Ammon's horn (tissue), 1 donor: ENCODE results near the gene DXO.
A peak's percentile ranks its signal among the peaks of the same experiment; 100 is the strongest.
"Not testable (repeated sequence)": the region's sequence is repeated elsewhere in the genome, so short reads cannot be mapped to it uniquely, and the experiment has no call there.

Source experiments
- DNase-seq: peaks from one replicate; pipeline ENCODE4 v3.0.0-alpha.2; 2016; ENCODE audit warnings: low spot score

DXO gene

GRCh38 chr6:31956796-31957195 is 15.1 kb downstream of the DXO start:
- DNase-seq: no peak

DNA sequence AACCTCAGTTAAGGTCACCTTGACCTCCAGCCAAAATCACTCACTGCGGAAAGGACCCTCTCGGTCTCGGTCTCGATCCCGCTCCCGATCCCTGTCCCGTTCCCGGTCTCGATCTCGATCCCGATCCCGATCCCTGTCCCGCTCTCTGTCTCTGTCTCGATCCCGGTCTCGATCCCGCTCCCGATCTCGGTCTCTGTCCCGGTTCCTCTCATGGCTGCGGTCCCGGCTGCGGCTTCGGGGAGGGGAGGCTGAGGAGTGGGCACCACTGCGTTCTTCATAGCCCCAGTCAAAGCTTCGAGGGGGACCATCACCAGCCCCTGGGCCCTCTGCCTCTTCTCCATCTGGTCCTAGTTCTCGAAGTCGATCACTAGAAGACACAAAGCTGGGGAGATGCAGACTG is 17.4 kb downstream of the DXO start:
- DNase-seq: no peak

- no peak for DNase-seq
Measured at GRCh38 chr6:31952890-31953289, 19.0 kb downstream of the DXO start.

GRCh38 chr6:31952140-31952805 is 19.7 kb downstream of the DXO start:
- DNase-seq: peak; percentile 66

- no peak for DNase-seq
Measured at GRCh38 chr6:31949926-31950548, 21.9 kb downstream of the DXO start.

DNA sequence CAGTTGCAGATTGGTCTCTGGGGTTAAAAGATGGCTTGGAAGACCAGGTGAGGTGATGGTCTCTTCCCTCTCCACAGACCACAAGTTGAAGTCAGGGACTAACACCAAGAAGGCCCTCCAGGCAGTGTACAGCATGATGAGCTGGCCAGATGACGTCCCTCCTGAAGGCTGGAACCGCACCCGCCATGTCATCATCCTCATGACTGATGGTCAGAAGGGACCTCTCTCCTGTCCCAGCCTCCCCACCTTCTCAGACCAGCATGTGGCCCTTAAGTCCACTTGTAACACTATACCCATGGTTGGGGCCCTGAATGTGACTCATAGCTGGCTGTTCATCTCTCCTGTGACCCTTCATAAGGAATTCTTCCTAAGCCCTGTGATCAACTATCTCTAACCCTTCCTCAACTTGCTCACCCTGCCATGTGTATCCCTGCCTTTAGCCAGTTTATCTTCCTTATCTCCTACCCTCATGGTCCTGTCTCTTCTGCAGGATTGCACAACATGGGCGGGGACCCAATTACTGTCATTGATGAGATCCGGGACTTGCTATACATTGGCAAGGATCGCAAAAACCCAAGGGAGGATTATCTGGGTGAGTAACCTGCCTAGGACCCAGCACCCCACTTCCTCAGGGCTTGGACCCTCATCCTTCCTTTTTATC is 23.1 kb downstream of the DXO start:
- no peak for DNase-seq

GRCh38 chr6:31948306-31948705 is 23.6 kb downstream of the DXO start:
- DNase-seq: no peak

GRCh38 chr6:31947864-31948263 is 24.1 kb downstream of the DXO start:
- DNase-seq: no peak

- no peak for DNase-seq
Measured at GRCh38 chr6:31947070-31947675, 24.8 kb downstream of the DXO start.

DNA sequence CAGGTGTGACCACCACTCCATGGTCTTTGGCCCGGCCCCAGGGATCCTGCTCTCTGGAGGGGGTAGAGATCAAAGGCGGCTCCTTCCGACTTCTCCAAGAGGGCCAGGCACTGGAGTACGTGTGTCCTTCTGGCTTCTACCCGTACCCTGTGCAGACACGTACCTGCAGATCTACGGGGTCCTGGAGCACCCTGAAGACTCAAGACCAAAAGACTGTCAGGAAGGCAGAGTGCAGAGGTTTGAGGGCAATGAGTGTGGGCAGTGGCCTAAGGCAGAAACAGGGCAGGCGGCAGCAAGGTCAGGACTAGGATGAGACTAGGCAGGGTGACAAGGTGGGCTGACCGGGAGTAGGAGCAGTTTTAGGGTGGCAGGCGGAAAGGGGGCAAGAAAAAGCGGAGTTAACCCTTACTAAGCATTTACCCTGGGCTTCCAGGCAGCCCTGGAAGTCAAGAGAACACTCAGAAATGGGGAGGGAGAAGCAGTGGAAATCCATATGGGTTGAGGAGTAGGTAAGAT is 25.5 kb downstream of the DXO start:
- DNase-seq: no peak

DNA sequence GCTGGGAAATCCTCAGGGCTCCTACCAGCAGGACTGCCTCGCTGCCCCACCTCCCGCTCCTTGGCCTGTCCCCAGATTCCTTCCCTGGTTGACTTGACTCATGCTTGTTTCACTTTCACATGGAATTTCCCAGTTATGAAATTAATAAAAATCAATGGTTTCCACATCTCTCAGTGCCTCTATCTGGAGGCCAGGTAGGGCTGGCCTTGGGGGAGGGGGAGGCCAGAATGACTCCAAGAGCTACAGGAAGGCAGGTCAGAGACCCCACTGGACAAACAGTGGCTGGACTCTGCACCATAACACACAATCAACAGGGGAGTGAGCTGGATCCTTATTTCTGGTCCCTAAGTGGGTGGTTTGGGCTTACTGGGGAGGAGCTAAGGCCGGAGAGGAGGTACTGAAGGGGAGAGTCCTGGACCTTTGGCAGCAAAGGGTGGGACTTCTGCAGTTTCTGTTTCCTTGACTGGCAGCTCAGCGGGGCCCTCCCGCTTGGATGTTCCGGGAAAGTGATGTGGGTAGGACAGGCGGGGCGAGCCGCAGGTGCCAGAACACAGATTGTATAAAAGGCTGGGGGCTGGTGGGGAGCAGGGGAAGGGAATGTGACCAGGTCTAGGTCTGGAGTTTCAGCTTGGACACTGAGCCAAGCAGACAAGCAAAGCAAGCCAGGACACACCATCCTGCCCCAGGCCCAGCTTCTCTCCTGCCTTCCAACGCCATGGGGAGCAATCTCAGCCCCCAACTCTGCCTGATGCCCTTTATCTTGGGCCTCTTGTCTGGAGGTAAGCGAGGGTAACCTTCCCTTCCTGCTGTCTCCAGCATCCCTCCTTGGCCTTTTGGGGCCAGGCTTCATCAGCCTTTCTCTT is 26.2 kb downstream of the DXO start, which contains the start of gene CFB:
Gene CFB (plus strand): TSS at position 589 of the 863 bp plus-strand sequence. CDS start 127 bp downstream, at position 716.
- DNase-seq: peak; percentile 17

DNA sequence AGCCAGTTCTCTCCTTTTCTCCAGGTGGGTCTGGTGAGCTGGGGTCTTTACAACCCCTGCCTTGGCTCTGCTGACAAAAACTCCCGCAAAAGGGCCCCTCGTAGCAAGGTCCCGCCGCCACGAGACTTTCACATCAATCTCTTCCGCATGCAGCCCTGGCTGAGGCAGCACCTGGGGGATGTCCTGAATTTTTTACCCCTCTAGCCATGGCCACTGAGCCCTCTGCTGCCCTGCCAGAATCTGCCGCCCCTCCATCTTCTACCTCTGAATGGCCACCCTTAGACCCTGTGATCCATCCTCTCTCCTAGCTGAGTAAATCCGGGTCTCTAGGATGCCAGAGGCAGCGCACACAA is 26.8 kb downstream of the DXO start:
- no peak for DNase-seq

DNA sequence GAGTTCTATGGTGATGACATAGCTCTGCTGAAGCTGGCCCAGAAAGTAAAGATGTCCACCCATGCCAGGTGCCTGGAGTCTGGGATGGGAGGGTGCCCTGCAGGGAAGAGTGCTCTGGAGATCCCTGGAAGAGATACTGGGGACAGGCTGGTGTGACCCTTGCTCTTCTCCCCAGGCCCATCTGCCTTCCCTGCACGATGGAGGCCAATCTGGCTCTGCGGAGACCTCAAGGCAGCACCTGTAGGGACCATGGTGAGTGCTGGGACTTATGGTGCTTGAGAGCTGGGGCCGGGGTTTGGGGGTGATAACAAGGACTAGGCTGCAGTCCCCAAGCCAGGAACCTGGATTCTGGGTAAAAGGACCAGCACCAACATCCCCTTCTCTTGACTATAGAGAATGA is 28.2 kb downstream of the DXO start:
- DNase-seq: no peak

DNA sequence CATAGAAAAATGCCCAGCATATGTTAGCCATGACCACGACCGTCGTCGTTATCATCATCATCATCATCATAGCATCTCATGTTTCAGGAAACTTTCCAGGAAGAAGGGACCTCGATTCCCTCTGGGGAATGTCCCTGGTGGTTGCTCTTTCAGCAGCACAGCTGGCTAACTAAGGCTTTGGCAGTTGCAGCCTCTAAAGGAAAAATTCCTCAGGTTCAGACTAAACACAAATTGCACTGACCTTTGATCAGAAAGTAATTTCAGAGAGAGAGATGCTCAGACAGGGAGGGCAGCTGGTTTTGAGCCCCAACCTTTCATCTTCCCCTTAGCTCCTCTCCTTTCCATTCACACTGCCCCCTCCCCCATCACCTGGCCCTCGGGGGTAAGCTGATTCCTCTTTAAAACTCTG is 31.7 kb downstream of the DXO start:
- no peak for DNase-seq

DNA sequence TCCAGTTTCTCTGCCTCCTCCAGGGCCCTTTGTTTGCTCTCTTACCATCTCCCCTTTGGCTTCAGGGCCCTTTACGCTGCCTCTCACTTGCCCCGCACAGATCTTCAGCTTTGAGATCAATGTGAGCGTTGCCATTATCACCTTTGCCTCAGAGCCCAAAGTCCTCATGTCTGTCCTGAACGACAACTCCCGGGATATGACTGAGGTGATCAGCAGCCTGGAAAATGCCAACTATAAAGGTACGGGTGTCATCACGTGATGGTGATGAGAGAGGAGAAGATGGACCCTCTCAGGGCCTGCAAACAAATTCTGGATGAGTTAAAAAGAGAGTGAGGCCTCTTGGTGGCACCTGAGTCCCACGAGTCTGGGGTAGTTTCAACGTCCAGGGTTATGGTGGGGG is 36.1 kb downstream of the DXO start:
- no peak for DNase-seq

DNA sequence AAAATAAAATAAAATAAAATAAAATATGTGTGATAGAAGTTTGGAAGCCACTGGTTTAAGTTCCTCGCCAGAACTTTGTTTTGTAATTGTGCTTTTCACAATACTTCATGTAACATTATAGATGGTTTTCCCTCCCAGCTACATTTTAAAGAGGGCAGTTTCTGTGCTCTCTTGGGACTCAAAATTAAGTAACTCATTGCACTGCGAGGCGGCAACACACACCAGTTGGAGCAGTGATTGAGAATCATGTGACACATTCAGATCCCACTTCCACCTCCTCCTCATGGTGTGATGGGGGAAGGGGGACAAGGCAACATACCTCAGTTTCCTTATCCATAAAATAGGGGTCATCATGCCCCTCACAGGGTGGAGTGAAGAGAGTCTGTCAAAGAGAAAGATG is 36.9 kb downstream of the DXO start:
- DNase-seq: no peak

- no peak for DNase-seq
Measured at GRCh38 chr6:31933537-31933936, 38.4 kb downstream of the DXO start.

GRCh38 chr6:31932137-31932536 is 39.8 kb downstream of the DXO start:
- not testable (repeated sequence) for DNase-seq

GRCh38 chr6:31930962-31931361 is 41.0 kb downstream of the DXO start:
- no peak for DNase-seq

DNA sequence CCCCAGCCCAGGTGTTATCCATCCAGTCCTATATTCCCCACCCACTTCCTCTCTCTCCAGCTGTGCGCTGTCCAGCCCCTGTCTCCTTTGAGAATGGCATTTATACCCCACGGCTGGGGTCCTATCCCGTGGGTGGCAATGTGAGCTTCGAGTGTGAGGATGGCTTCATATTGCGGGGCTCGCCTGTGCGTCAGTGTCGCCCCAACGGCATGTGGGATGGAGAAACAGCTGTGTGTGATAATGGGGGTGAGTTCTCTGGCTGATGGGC is 43.3 kb downstream of the DXO start:
- no peak for DNase-seq

DNA sequence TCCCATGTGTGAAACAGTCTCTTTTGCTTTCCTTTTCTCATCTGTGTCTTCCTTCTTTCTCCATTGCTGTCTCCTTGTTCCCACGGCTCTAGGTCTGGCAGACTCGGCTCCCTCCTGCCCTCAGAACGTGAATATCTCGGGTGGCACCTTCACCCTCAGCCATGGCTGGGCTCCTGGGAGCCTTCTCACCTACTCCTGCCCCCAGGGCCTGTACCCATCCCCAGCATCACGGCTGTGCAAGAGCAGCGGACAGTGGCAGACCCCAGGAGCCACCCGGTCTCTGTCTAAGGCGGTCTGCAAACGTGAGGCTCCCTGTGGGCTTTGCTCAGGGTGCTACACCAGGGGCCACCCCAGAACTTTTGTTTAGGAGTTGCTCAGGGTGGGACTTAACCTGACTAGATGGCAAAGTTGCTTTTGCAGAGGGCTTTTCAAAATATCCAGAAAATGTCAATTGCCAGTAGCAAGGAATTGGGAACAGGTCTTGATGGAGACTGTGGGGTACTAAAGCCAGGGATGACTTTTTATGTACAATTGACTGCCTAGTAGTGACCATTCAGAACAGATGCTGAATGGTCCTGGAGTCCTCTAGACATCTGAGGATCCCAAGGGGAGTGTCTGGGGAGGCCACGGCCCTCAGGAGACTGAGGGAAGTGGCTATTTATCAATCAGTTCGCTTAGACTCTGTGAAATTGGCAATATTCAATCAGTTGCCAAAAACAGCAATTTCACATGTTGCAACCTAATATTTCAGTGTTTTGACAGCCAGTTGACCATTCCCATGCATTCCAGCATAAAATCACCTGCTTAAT is 43.9 kb downstream of the DXO start:
- DNase-seq: no peak
